MCF 10A (cell line): ENCODE results near the gene PFKFB3. TPM values are rescaled to one million over a fixed set of nuclear protein-coding genes. Genes with fewer than 3 reads are reported as not detected.

Experiments used
- BruUV-seq: library from RNA; stranded (reverse); fragments of 400-500 nt; replicated peaks from 2 replicates; lab custom pipeline; 2021; lab: Mats Ljungman, UMichigan
- CTCF ChIA-PET: fragments of 300-600 bp; sonication (Branson Sonifier 250); formaldehyde crosslinking; extraction: SDS; loops from one replicate; lab custom pipeline; 2021; ENCODE audit warnings: antibody characterized with exemption, inconsistent platforms; lab: Yijun Ruan, JAX
- POLR2A ChIA-PET: fragments of 300-600, 350-650 bp; sonication (Branson Sonifier 250); formaldehyde crosslinking; extraction: SDS; loops from one replicate; lab custom pipeline; 2020; ENCODE audit warnings: antibody characterized with exemption, inconsistent platforms; lab: Yijun Ruan, JAX
- DNase-seq: peaks from one replicate; pipeline ENCODE4 v3.0.0-alpha.2; 2018; ENCODE audit not compliant: unreplicated experiment
- H3K27ac Mint-ChIP-seq: one replicate; pipeline ENCODE4 v1.8.0; 2022; ENCODE audit warnings: mild to moderate bottlenecking, low read depth, mixed read lengths; ENCODE audit not compliant: unreplicated experiment
- H3K27me3 Mint-ChIP-seq: one replicate; pipeline ENCODE4 v1.8.0; 2022; ENCODE audit warnings: mixed read lengths; ENCODE audit not compliant: insufficient read depth, unreplicated experiment
- H3K36me3 Mint-ChIP-seq: one replicate; pipeline ENCODE4 v1.8.0; 2022; ENCODE audit warnings: mild to moderate bottlenecking, moderate library complexity, mixed read lengths; ENCODE audit not compliant: insufficient read depth, unreplicated experiment
- H3K4me1 Mint-ChIP-seq: one replicate; pipeline ENCODE4 v1.8.0; 2022; ENCODE audit warnings: mixed read lengths; ENCODE audit not compliant: insufficient read depth, unreplicated experiment
- H3K4me3 Mint-ChIP-seq: one replicate; pipeline ENCODE4 v1.8.0; 2022; ENCODE audit warnings: mild to moderate bottlenecking, moderate library complexity, mixed read lengths; ENCODE audit not compliant: unreplicated experiment
- H3K9me3 Mint-ChIP-seq: one replicate; pipeline ENCODE4 v1.8.0; 2022; ENCODE audit warnings: mixed read lengths; ENCODE audit not compliant: unreplicated experiment
- intact Hi-C: fragments of 100-400 bp; cut with micrococcal nuclease; formaldehyde crosslinking; loops from 2 replicates; pipeline ENCODE4 v1.14.1; 2022
- total RNA-seq: library from RNA; stranded (reverse); gene quantifications from 2 replicates; pipeline ENCODE4 v1.2.3, GENCODE V29; 2022
- TF ChIP-seq, protein P1 (sequence below): fragments of 200-600 bp; IDR thresholded peaks from one replicate; pipeline ENCODE4 v1.8.0; 2022; ENCODE audit warnings: antibody characterized with exemption, mild to moderate bottlenecking; ENCODE audit not compliant: unreplicated experiment

The PFKFB3 gene
- total RNA-seq, 1 experiment from 2014 or later: 15.8 TPM

DNA sequence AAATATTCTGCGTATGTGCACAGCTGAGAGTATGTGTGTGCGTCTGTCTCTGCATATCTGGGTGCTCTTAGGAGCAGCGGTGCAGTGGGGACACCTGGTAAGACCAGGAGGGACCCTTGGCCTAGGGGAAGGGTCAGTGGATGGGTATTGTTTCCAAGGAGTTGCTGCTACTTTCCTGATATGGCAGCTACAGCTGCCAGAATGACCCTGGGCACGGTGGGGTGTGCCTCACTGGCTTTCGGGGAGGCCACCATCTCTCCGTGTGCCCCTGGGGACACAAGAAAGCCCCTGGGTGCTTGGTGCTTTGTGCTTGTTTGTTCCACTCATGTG is 8.6 kb downstream of the PFKFB3 start:
- no peaks in the 10 kb centered on the region for H3K27me3 Mint-ChIP-seq
- no peaks in the 10 kb centered on the region for H3K9me3 Mint-ChIP-seq
- peaks cover 16% of the 10 kb centered on the region for H3K36me3 Mint-ChIP-seq
- no peak overlapping the region for H3K27ac Mint-ChIP-seq
- ChIA-PET POLR2A (no interaction called here), CTCF (no interaction called here)
- intact Hi-C loops: no loop called here
- no peak for DNase-seq
- TF ChIP-seq, protein P1, sequence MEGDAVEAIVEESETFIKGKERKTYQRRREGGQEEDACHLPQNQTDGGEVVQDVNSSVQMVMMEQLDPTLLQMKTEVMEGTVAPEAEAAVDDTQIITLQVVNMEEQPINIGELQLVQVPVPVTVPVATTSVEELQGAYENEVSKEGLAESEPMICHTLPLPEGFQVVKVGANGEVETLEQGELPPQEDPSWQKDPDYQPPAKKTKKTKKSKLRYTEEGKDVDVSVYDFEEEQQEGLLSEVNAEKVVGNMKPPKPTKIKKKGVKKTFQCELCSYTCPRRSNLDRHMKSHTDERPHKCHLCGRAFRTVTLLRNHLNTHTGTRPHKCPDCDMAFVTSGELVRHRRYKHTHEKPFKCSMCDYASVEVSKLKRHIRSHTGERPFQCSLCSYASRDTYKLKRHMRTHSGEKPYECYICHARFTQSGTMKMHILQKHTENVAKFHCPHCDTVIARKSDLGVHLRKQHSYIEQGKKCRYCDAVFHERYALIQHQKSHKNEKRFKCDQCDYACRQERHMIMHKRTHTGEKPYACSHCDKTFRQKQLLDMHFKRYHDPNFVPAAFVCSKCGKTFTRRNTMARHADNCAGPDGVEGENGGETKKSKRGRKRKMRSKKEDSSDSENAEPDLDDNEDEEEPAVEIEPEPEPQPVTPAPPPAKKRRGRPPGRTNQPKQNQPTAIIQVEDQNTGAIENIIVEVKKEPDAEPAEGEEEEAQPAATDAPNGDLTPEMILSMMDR: no peak
- H3K4me1 Mint-ChIP-seq: no peaks in the 10 kb centered on the region
- no TSS peak for BruUV-seq
- H3K4me3 Mint-ChIP-seq: no peak overlapping the region

DNA sequence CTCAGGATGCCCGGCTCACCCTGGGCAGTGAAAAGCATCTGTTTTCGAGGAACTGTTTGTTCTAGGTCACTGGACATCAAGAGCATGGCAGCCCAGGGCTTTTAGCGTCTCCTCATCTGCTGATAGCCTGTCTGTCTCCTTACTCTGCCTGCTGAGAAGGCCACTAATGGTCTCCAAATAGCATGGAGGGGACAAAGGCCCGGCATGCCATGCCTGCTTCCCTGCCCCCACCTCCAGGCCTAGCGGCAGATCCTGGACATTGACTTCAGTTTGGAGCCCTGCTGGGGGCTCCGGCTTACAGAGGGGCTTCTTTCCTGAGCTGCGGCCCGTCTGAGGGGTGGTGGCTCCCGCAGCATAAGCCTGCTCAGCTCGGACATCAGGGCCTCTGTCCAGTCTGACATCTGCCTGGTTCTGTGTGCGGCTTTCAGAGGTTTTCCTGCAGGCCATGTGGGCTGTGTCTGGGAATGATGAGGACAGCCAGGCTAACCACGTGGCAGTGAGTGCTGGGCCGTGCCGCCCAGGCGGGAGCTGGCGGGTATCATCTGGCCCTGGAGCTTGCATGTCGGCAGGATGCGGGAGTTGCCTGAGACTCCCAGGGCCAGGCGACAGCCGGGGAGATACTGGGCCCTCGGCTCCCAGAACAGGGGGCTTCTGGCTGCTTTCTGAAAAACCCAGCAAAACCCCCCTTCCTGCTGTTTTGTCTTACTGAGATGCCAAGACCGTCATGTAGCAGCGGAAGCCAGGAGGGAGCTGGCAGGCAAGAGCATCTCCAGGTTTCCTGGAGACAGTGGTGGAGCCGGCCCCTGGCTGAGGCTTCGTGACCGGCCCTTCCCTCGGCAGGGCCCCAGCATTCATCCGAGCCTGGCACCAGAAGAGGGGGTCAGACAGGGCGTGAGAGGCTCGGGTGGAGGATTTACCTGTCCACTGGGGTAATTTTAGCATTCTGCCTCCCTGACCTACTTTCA is 9.2 kb downstream of the PFKFB3 start:
- Mint-ChIP-seq H3K36me3 (peaks cover 22% of the 10 kb centered on the region), H3K27me3 (no peaks in the 10 kb centered on the region), H3K9me3 (no peaks in the 10 kb centered on the region)

DNA sequence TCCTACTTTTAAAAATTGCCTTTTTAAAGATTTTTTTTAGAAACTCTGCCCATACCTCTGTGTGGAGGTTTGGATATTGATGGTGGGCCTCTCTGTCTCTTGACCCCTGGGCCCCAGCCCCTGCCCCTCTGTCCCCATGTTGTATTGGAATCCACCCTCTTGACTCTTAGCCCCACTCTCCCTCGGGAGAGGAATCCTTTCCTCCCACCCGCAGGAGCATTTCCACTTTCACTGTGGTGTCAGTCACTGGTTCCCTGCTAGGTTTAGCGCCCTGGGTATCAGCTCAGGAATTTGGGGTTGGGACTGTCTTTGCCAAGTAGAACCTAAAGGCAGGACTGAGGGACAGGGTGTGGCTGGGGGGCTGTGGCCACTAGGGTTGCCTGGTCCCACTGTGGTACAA is 10.1 kb downstream of the PFKFB3 start:
- no peaks in the 10 kb centered on the region for H3K9me3 Mint-ChIP-seq
- TF ChIP-seq, protein P1: no peak
- no peak for DNase-seq
- CTCF ChIA-PET: no interaction called here
- no peak overlapping the region for H3K4me3 Mint-ChIP-seq
- H3K27ac Mint-ChIP-seq: no peak overlapping the region
- H3K36me3 Mint-ChIP-seq: peaks cover 23% of the 10 kb centered on the region
- no peaks in the 10 kb centered on the region for H3K27me3 Mint-ChIP-seq
- no TSS peak for BruUV-seq
- POLR2A ChIA-PET: interaction anchor here (2.0 kb wide), 1 partner anchor 9 kb away, joined by 8 read pairs; the partner anchor contains the start of gene PFKFB3
- intact Hi-C loops: no loop called here
- H3K4me1 Mint-ChIP-seq: peaks cover 5% of the 10 kb centered on the region

More for the DNA sequence above, 9.2 kb downstream of the PFKFB3 start:
- no peak overlapping the region for H3K4me3 Mint-ChIP-seq
- intact Hi-C loops: no loop called here
- H3K4me1 Mint-ChIP-seq: peaks cover 2% of the 10 kb centered on the region
- DNase-seq: no peak
- TF ChIP-seq, protein P1: no peak
- no peak overlapping the region for H3K27ac Mint-ChIP-seq
- BruUV-seq: no TSS peak
- ChIA-PET POLR2A (interaction anchor here (0.6 to 2.0 kb wide), 2 partner anchors 8 to 68 kb away, joined by 3 to 8 read pairs; partner anchors contain the start of gene PFKFB3), CTCF (no interaction called here)

DNA sequence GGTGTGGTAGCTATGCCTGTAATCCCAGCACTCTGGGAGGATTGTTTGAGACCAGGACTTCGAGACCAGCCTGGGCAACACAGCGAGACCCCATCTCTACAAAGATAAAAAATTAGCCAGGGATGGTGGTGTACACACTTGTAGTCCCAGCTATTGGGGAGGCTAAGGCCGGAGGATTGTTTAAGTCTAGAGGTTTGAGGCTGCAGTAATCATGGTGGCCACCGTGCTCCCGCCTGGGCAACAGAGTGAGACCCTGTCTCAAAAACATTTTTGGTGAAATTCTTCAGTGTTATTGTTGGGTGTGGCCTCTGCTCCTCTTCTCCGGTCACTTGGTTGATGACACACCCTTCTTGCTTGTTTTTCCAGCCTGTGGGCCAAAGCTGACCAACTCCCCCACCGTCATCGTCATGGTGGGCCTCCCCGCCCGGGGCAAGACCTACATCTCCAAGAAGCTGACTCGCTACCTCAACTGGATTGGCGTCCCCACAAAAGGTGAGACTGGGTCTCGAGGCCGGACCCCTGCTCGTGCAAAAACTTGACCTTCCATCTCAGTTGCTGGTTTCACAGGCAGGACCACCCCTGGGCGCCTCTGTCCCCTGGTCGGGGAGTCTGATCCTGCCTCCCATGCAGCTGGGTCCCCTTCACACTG is 10.6 kb downstream of the PFKFB3 start:
- intact Hi-C loops: no loop called here
- H3K4me3 Mint-ChIP-seq: no peak overlapping the region
- no peak overlapping the region for H3K27ac Mint-ChIP-seq

More for the DNA sequence above, 10.6 kb downstream of the PFKFB3 start:
- BruUV-seq: no TSS peak
- H3K9me3 Mint-ChIP-seq: no peaks in the 10 kb centered on the region
- TF ChIP-seq, protein P1: no peak
- no peak for DNase-seq
- ChIA-PET POLR2A (interaction anchor here (2.0 kb wide), 1 partner anchor 9 kb away, joined by 8 read pairs; the partner anchor contains the start of gene PFKFB3), CTCF (no interaction called here)
- H3K27me3 Mint-ChIP-seq: no peaks in the 10 kb centered on the region
- H3K36me3 Mint-ChIP-seq: peaks cover 28% of the 10 kb centered on the region
- peaks cover 6% of the 10 kb centered on the region for H3K4me1 Mint-ChIP-seq
